Psoas muscle (tissue), 8 donors: ENCODE data around the gene SFI1. TPM values are rescaled to one million over a fixed set of nuclear protein-coding genes. Genes with fewer than 3 reads are reported as not detected.

Experiments
- ATAC-seq, 4 donors: fragments of 200-7000 bp; cut with Tn5 transposase; one replicate each; pipeline ENCODE4 v1.9.1; 2020; ENCODE audit warnings: moderate library complexity in 3 of 4, mild to moderate bottlenecking in 2 of 4
- DNase-seq, 2 donors: peaks; one replicate each; pipeline ENCODE4 v3.0.0-alpha.2; 2020
- H3K27ac ChIP-seq: fragments of 200-600 bp; one replicate; pipeline ENCODE4 v1.8.0; 2022
- H3K27me3 ChIP-seq, 3 donors: fragments of 200-600 bp in 1 of 3; one replicate each; pipeline versions ENCODE4 v1.6.1 to v1.8.0; 2013 to 2022; ENCODE audit warnings: low read length in 2 of 3, mild to moderate bottlenecking in 2 of 3, moderate library complexity in 1 of 3; ENCODE audit not compliant: insufficient read depth in 3 of 3
- H3K36me3 ChIP-seq, 2 donors: fragments of 200-600 bp in 1 of 2; one replicate each; pipeline versions ENCODE4 v1.6.1 to v1.8.0; 2013 to 2022; ENCODE audit warnings: low read depth in 1 of 2, mild to moderate bottlenecking in 1 of 2, moderate library complexity in 1 of 2; ENCODE audit not compliant: insufficient read depth in 1 of 2
- H3K4me1 ChIP-seq: fragments of 200-600 bp; one replicate; pipeline ENCODE4 v1.8.0; 2022
- H3K4me3 ChIP-seq: fragments of 200-600 bp; one replicate; pipeline ENCODE4 v1.8.0; 2022; ENCODE audit warnings: mild to moderate bottlenecking
- H3K9me3 ChIP-seq: fragments of 200-600 bp; one replicate; pipeline ENCODE4 v1.8.0; 2022
- CTCF ChIP-seq: fragments of 200-600 bp; IDR thresholded peaks from one replicate; pipeline ENCODE4 v1.8.0; 2022; ENCODE audit warnings: antibody characterized with exemption
- WGBS, 3 donors: extraction: QIAGEN DNeasy Blood & Tissue Kit; methylation state at CpG; one replicate each; pipeline versions ENCODE4 v1.1.6 to v1.1.7; 2013; 5-methylcytosine and 5-hydroxymethylcytosine counted together
- intact Hi-C, 2 donors: fragments of 100-400 bp; cut with DNase I; formaldehyde crosslinking; loops; one replicate each; pipeline versions ENCODE4 v1.11.0 to v1.14.2; 2022
- polyA plus RNA-seq, 3 donors: library from polyadenylated mRNA; stranded (reverse); fragments of 200-250 nt; gene quantifications; one replicate each; pipeline ENCODE4 v1.2.3, GENCODE V29; 2013
- total RNA-seq, 4 donors: library from RNA; stranded (reverse); fragmentation: NEBNext Ultra II Directional in 2 of 4; extraction: Animal tissue kit (Norgen Biotek cat#: 25700) in 2 of 4; gene quantifications; one replicate each; pipeline versions ENCODE4 v1.2.1 to v1.2.4, GENCODE V29; 2021 to 2023
- donor health status: healthy with polysubstance abuse.
- donor health status: DM: no; HTN: no; CAD: no; lungs with moderate emphysema.
- donor health status: Bipolar disorder and iron deficiency.
- donor health status: healthy.
- donor health status: DM: yes; HTN: yes; CAD: no.
- donor health status: DM: no; HTN: no; CAD: no.
- donor health status: DM: no; HTN: no; CAD: no.
- donor health status: DM: yes; HTN: yes; CAD: no.

SFI1 gene
- total and polyA plus RNA-seq, 7 donors = 1.5 to 8.6 (median 3.9) TPM

GRCh38 chr22:31627223-31627731, 130.9 kb downstream of the SFI1 start:
- DNase-seq (no peak), ATAC-seq (no peak)
- Histone ChIP-seq H3K36me3 (no peaks in the 10 kb centered on the region), H3K9me3 (no peaks in the 10 kb centered on the region), H3K4me1 (peaks cover 33% of the 10 kb centered on the region), H3K27ac (peak overlapping the region; percentile 50), H3K27me3 (no peaks in the 10 kb centered on the region), H3K4me3 (no peak overlapping the region)
- intact Hi-C loops = no loop called here
- no peak for TF ChIP-seq CTCF
- 73 to 84% (median 73%) methylated on average over 8 of the region's 8 CpGs for WGBS, 3 donors

- Histone ChIP-seq H3K36me3 (no peaks in the 10 kb centered on the region), H3K4me3 (no peak overlapping the region), H3K27ac (peak overlapping the region; percentile 30), H3K9me3 (no peaks in the 10 kb centered on the region), H3K27me3 (no peaks in the 10 kb centered on the region), H3K4me1 (peaks cover 33% of the 10 kb centered on the region)
- intact Hi-C loops = no loop called here
- WGBS, 3 donors = 0 to 50% (median 29%) methylated on average over 1 of the region's 1 CpG
- TF ChIP-seq CTCF = no peak
- ATAC-seq = peak; percentile 17 to 64 (median 41)
- DNase-seq = no peak
Observed at GRCh38 chr22:31628362-31628761, 132.0 kb downstream of the SFI1 start.

GRCh38 chr22:31628969-31629708, 132.8 kb downstream of the SFI1 start:
- intact Hi-C loops = no loop called here
- no peak overlapping the region for H3K4me3 ChIP-seq
- peaks cover 39% of the 10 kb centered on the region for H3K4me1 ChIP-seq
- no peaks in the 10 kb centered on the region for H3K36me3 ChIP-seq
- no peak for TF ChIP-seq CTCF
- DNase-seq (no peak), ATAC-seq (no peak)
- no peak overlapping the region for H3K27ac ChIP-seq
- 89 to 91% (median 91%) methylated on average over 17 of the region's 17 CpGs for WGBS, 3 donors
- H3K27me3 ChIP-seq = no peaks in the 10 kb centered on the region
- H3K9me3 ChIP-seq = no peaks in the 10 kb centered on the region

- Histone ChIP-seq H3K4me3 (peak overlapping the region; percentile 79), H3K9me3 (no peaks in the 10 kb centered on the region), H3K27me3 (no peaks in the 10 kb centered on the region), H3K4me1 (peaks cover 39% of the 10 kb centered on the region), H3K27ac (peak overlapping the region; percentile 83), H3K36me3 (no peaks in the 10 kb centered on the region)
- ATAC-seq (no peak), DNase-seq (no peak)
- WGBS, 3 donors = 40 to 46% (median 43%) methylated on average over 14 of the region's 14 CpGs
- intact Hi-C loops = loop anchor here (5.0 kb wide), 2 partner anchors 72 to 282 kb away; partner anchors contain the start of gene PATZ1 (in 2 of the 2)
- TF ChIP-seq CTCF = no peak
Observed at GRCh38 chr22:31629741-31630184, 133.4 kb downstream of the SFI1 start.
